ENCODE results near the gene ARSG. TPM values are rescaled to one million over a fixed set of nuclear protein-coding genes. Genes with fewer than 3 reads are reported as not detected.
"Not testable (repeated sequence)": the region's sequence is repeated elsewhere in the genome, so short reads cannot be mapped to it uniquely, and the experiment has no call there.

Gene ARSG
- total and polyA plus RNA-seq, 2 of the 8 experiments (the other 6 are each of a cell fraction or from before 2014, with no cell fraction given): 3.3 to 4.0 TPM

DNA sequence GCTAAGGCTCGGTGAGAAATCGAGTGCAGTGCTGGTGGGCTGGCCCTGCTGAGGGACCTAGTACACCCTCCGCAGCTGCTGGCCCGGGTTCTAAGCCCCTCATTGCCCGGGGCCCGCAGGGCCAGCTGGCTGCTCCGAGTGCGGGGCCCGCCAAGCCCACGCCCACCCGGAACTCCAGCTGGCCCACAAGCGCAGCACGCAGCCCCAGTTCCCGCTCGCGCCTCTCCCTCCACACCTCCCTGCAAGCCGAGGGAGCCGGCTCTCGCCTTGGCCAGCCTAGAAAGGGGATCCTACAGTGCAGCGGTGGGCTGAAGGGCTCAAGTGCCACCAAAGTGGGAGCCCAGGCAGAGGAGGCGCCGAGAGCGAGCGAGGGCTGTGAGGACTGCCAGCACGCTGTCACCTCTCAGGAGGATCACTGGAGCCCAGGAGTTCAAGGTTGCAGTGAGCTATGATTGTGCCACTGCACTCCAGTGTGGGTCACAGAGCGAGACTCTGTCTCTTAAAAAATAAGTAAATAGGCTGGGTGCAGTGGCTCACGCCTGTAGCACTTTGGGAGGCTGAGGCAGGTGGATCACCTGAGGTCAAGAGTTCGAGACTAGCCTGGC lies 17.9 kb downstream of the ARSG start:
- not testable (repeated sequence) for H3K9me3 ChIP-seq (ENCODE audit: insufficient read depth in 2 of 2, low read depth in 1 of 2, low read length in 1 of 2); H3K4me2 ChIP-seq (ENCODE audit: insufficient read depth in 1 of 2, low read depth in 2 of 2, low read length in 2 of 2); H3K23ac ChIP-seq (ENCODE audit: insufficient read length); H3K56ac ChIP-seq (replicated peaks; ENCODE audit: insufficient read length, low read depth, low read length); H3K27me3 ChIP-seq (replicated peaks in 1 of 4; ENCODE audit: control insufficient read depth in 3 of 4, extremely low read depth in 1 of 4, insufficient read depth in 3 of 4, low read length in 3 of 4); H2AFZ ChIP-seq (ENCODE audit: low read length); H3K4me1 ChIP-seq (replicated peaks in 1 of 4; ENCODE audit: control insufficient read depth in 3 of 4, insufficient read depth in 4 of 4, low read length in 3 of 4); H3K4ac ChIP-seq (replicated peaks; ENCODE audit: insufficient read length, low read depth, low read length); H2BK15ac ChIP-seq (ENCODE audit: low read length); H3K9ac ChIP-seq (replicated peaks in 1 of 4; ENCODE audit: extremely low read depth in 1 of 4, low read depth in 3 of 4, low read length in 3 of 4); H2BK20ac ChIP-seq (ENCODE audit: low read length); H2BK120ac ChIP-seq (replicated peaks; ENCODE audit: low read depth, low read length); H3K36me3 ChIP-seq (ENCODE audit: control insufficient read depth in 2 of 4, insufficient read depth in 4 of 4, low read length in 3 of 4); H2BK5ac ChIP-seq (ENCODE audit: low read depth, low read length); H4K5ac ChIP-seq (ENCODE audit: insufficient read length, low read depth, low read length); H2BK12ac ChIP-seq (ENCODE audit: low read depth, low read length); DNase-seq (ENCODE audit: low read depth in 1 of 2, low spot score in 2 of 2); H3K14ac ChIP-seq (ENCODE audit: insufficient read length); H3K27ac ChIP-seq (ENCODE audit: low read depth, low read length); FAIRE-seq; H3K79me2 ChIP-seq (ENCODE audit: control insufficient read depth in 1 of 2, insufficient read depth in 2 of 2, low read length in 2 of 2); H3K4me3 ChIP-seq (ENCODE audit: extremely low read depth in 1 of 4, insufficient read depth in 2 of 4, low read depth in 3 of 4, low read length in 4 of 4); H3K23me2 ChIP-seq (ENCODE audit: low read depth, low read length); H4K8ac ChIP-seq (ENCODE audit: extremely low read depth, insufficient read depth, low read length); H4K91ac ChIP-seq (replicated peaks; ENCODE audit: insufficient read length, low read length); H2AK5ac ChIP-seq (ENCODE audit: low read depth, low read length); H3K18ac ChIP-seq (ENCODE audit: extremely low read depth, low read length); H3K79me1 ChIP-seq (ENCODE audit: low read depth, low read length); H4K20me1 ChIP-seq (replicated peaks in 1 of 2; ENCODE audit: control insufficient read depth in 1 of 2, insufficient read depth in 2 of 2, low read length in 2 of 2)
- ChIA-PET CTCF (ENCODE audit: partially characterized antibody) (interaction anchor here (1.6 to 1.9 kb wide), 2 partner anchors 12 to 90 kb away, joined by 3 to 7 read pairs; no protein-coding TSS in a partner anchor), POLR2A (ENCODE audit: partially characterized antibody) (interaction anchor here (1.2 to 3.0 kb wide), 4 partner anchors 12 to 83 kb away, joined by 3 to 14 read pairs (median 3); partner anchors contain the start of genes ARSG and SLC16A6)
- WGBS, 2 experiments (ENCODE audit: extremely low coverage in 1 of 2, insufficient coverage in 1 of 2, insufficient read length in 1 of 2, insufficient replicate concordance in 2 of 2, low coverage in 1 of 2, low lambda C conversion rate in 2 of 2, missing lambda C conversion rate in 1 of 2): 82% methylated on average over 17 of the region's 28 CpGs; no CpG with 5 or more reads in 1 of the 2 experiments

All from H1 (cell line).